Adipocyte (in vitro differentiated cells): ENCODE measurements around the gene OR6B1.

Experiments used
- DNase-seq: peaks from one replicate; pipeline ENCODE4 v3.0.0-alpha.2; 2015; ENCODE audit warnings: low read depth
- H3K27me3 ChIP-seq: replicated peaks from 2 replicates; pipeline ENCODE4 v1.7.0; 2013; ENCODE audit warnings: mild to moderate bottlenecking, low read length, moderate library complexity; ENCODE audit not compliant: control insufficient read depth, insufficient read depth
- H3K36me3 ChIP-seq: 2 replicates; pipeline ENCODE4 v1.7.0; 2013; ENCODE audit warnings: low read length, mild to moderate bottlenecking, moderate library complexity; ENCODE audit not compliant: control insufficient read depth, insufficient read depth, severe bottlenecking
- H3K4me1 ChIP-seq: 2 replicates; pipeline ENCODE4 v1.7.0; 2013; ENCODE audit warnings: mild to moderate bottlenecking, low read length, moderate library complexity; ENCODE audit not compliant: control insufficient read depth, insufficient read depth
- H3K4me3 ChIP-seq: 2 replicates; pipeline ENCODE4 v1.7.0; 2013; ENCODE audit warnings: mild to moderate bottlenecking, low read length, moderate library complexity
- H3K9ac ChIP-seq: 2 replicates; pipeline ENCODE4 v1.7.0; 2013; ENCODE audit warnings: mild to moderate bottlenecking, low read length, moderate library complexity
- H3K9me3 ChIP-seq: 2 replicates; pipeline ENCODE4 v1.7.0; 2013; ENCODE audit warnings: mild to moderate bottlenecking, low read length, moderate library complexity; ENCODE audit not compliant: control insufficient read depth

Gene OR6B1

DNA sequence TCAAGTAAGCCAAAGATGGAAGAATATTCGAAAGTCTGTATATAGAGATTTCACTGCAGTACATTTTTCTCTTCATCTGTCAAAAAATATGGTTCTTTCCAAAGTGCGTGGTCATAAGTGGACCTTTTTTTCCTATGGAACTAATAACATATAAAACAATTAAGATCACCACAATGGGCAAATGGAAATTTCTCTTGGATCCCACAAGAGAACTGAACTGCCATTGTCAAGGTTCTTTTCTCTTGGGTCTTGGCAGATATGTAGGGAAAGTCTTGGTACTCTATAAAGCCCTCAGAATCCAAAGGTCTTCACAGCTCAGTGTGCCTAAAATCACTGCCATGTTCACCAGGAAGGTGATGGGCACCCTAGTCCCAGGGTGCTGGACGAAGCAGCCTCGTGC lies at the start of gene OR6B1:
OR6B1 (plus strand) TSS at position 301 of the 400 bp plus-strand sequence. CDS start 3,677 bp downstream, outside the sequence.
- H3K9me3 ChIP-seq: no peaks in the 10 kb centered on the region
- DNase-seq: no peak
- no peaks in the 10 kb centered on the region for H3K27me3 ChIP-seq
- no peaks in the 10 kb centered on the region for H3K36me3 ChIP-seq
- H3K9ac ChIP-seq: no peak within 1 kb of the TSS
- H3K4me1 ChIP-seq: no peaks in the 10 kb centered on the region
- no peak within 1 kb of the TSS for H3K4me3 ChIP-seq

DNA sequence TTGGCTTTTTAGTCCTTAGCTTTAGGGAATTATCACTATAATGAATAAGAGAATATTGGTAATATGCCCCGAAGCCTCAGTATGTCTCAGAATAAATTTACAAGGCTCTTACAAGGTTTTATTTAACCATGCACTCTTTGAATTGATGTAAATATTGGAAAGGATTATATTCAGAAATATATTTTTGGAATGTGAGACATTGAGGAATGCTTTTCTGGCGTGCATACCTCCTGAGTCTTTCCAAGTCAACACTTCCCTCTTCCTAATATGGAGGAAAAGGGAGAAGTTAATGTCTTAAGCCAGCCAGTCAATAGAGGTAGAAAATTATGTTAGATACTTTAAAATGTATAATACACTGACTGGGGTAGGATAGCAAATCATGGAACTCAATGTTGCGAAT lies 46.7 kb upstream of the OR6B1 start:
- no peak for DNase-seq
- Histone ChIP-seq H3K4me3 (no peak overlapping the region), H3K9me3 (no peaks in the 10 kb centered on the region), H3K9ac (no peak overlapping the region), H3K27me3 (peaks cover 9% of the 10 kb centered on the region), H3K4me1 (no peaks in the 10 kb centered on the region), H3K36me3 (no peaks in the 10 kb centered on the region)

DNA sequence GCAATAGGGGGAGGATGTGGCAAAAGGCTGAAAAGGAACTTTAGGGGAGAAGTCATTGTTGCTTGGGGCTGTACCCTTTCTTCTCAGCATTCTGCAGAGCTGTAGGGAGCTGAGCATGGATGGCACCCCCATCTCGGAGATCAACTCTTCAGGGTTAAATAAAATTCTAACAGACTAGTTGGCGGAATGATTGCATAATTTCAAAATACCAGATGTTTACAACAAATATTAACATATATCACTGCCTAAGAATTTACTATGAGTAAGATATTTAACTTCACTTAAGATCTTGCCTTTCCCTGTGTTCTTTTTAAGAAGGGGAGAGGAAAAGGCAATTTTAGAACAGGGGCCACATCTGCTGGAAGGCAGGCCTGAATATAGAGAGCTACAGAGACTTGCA lies 46.0 kb upstream of the OR6B1 start:
- H3K4me1 ChIP-seq: no peaks in the 10 kb centered on the region
- DNase-seq: peak; percentile 52
- peaks cover 9% of the 10 kb centered on the region for H3K27me3 ChIP-seq
- no peaks in the 10 kb centered on the region for H3K36me3 ChIP-seq
- no peak overlapping the region for H3K9ac ChIP-seq
- no peaks in the 10 kb centered on the region for H3K9me3 ChIP-seq
- H3K4me3 ChIP-seq: no peak overlapping the region

DNA sequence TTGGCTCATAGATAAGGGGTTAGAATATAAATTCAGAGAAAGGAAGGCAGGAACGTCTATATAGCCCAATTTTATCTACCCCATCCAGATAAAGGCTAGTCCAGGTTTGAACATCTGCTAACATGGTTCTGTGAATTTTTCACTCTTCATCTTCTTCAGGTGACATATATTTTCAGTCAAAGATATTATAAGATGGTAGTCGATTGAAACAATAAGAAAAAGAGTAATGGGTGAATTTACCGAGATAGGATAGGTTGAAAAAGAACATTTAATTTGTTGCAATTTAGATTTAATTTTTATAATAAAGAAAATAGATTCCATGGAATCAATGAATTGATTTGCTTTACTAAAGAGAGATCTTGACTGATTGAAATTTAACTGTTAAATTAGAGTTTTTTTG lies 45.6 kb upstream of the OR6B1 start, which contains the start of gene OR2F1:
OR2F1 (plus strand) TSS at position 301 of the 400 bp plus-strand sequence. CDS start 5,127 bp downstream, outside the sequence.
- H3K4me1 ChIP-seq: no peaks in the 10 kb centered on the region
- no peaks in the 10 kb centered on the region for H3K36me3 ChIP-seq
- no peak for DNase-seq

DNA sequence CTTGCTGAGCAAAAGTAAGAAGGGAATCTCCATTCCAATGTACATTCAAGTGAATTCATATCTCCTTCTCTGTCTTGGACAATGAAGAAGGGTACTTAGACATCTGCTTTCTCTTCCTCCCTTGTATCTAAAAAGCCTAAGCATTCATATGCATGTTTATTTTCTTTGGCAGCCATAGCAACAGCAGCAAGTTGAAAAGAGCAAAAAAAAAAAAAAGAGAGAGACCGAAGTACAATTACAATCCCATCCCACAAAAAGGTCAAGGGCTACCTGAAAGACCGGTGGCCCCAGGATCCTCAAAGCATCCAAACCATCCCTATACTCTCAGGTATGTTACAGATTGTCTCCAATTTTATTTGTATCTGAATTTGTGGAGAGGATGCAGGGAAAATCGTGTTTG lies 41.3 kb upstream of the OR6B1 start:
- H3K9me3 ChIP-seq: no peaks in the 10 kb centered on the region
- no peaks in the 10 kb centered on the region for H3K36me3 ChIP-seq
- peaks cover 9% of the 10 kb centered on the region for H3K27me3 ChIP-seq
- no peak overlapping the region for H3K9ac ChIP-seq
- no peak overlapping the region for H3K4me3 ChIP-seq
- H3K4me1 ChIP-seq: no peaks in the 10 kb centered on the region
- DNase-seq: peak; percentile 31

More for the DNA sequence above, 45.6 kb upstream of the OR6B1 start, which contains the start of gene OR2F1:
- Histone ChIP-seq H3K4me3 (no peak within 1 kb of the TSS), H3K9me3 (no peaks in the 10 kb centered on the region), H3K27me3 (peaks cover 9% of the 10 kb centered on the region), H3K9ac (no peak within 1 kb of the TSS)

DNA sequence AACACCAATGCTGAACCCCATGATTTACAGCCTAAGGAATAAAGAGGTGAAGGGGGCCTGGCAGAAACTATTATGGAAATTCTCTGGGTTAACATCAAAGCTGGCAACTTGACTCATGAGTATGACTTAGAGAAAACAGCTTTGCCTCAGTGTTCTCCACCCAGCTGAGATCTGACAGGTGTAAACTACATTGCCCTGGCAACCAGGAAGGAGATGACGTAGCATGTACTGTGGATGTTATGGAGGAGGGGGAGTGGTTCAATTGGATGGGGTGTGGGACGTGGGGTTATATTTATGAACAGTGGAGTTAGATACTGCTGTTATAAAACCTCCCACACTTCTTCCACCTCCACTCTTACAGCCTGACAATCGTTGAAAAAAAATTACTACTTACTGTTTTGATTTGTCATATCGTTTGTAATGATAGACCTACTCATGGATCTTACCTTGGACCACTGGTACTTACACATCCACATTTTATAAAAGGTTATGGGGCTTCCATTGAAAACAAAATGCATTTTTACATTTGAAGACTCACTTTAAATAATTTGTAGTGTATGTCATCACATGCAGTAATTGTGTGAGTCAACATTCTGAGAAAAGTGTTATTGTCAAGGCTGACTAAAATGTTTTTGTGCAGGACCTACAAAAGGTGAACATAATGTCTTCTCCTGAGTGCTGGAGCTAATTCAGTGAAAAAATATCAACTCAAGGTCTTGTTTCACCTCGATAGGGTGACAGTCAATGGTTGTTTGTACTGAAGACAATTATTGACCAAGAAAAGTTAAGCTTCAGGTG lies 39.1 kb upstream of the OR6B1 start:
- Histone ChIP-seq H3K4me1 (no peaks in the 10 kb centered on the region), H3K9me3 (no peaks in the 10 kb centered on the region), H3K36me3 (no peaks in the 10 kb centered on the region), H3K27me3 (peaks cover 9% of the 10 kb centered on the region), H3K9ac (no peak overlapping the region), H3K4me3 (no peak overlapping the region)
- no peak for DNase-seq

DNA sequence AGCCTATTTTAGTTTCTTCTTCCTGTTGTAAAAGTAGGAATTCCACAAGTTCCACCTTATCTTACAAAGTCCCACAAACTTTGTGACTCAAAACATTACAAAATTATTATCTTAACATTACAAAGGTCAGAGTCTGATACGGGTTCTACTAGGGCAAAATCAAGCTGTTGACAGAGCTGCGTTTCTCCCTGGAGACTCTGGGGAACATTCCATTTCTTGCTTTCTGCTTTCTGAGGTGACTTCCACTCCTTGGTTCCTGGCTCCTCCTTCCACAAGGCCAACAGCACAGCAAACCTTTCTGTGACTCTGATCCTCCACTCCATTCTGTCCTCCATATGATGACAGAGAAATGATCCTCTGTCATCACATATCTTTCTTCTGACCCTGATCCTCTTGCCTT lies 34.8 kb upstream of the OR6B1 start:
- Histone ChIP-seq H3K9ac (no peak overlapping the region), H3K4me1 (no peaks in the 10 kb centered on the region), H3K4me3 (no peak overlapping the region), H3K36me3 (no peaks in the 10 kb centered on the region), H3K9me3 (no peaks in the 10 kb centered on the region), H3K27me3 (no peaks in the 10 kb centered on the region)
- DNase-seq: no peak

DNA sequence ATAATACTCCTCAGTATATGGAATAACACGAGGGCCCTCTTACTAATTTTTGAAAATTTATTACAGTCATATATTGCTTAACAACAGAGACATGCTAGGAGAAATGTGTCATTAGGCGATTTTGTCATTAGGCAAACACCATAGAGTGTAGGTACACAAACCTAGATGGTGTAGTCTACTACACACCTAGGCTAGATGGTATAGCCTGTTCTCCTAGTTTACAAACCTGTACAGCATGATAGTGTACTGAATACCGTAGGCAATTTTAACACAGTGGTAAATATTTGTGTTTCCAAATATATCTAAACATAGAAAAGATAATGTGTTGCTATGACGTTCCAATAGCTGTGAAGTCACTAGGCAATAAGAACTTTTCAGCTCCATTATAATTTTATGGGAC lies 32.7 kb upstream of the OR6B1 start:
- Histone ChIP-seq H3K4me3 (no peak overlapping the region), H3K27me3 (no peaks in the 10 kb centered on the region), H3K4me1 (no peaks in the 10 kb centered on the region), H3K9ac (no peak overlapping the region), H3K36me3 (no peaks in the 10 kb centered on the region), H3K9me3 (no peaks in the 10 kb centered on the region)
- no peak for DNase-seq

DNA sequence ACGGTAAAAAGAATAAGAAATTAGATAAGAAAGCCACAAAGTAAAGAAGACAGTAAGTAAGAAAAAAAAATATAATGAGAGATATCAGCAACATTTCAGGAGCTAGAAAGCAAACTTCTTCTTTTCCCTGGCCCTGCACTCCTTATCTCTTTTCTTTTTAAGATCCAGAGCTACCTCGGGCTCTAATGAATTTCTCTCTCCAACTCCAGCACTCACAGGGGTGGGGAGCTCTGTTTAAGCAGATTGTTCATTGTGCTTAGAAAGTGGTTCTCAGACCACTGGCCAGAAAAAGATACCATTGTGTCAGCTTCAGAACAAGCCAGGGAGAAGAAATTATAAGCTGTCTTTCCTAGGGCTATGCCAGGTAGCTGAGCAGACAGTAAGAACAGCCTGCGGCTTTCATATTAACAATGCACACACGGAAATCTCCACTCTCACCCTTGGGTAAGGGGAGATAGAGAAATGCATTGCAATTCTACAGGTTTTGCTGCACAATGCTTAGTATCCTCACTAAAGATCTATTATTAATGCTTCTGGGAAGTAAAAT lies 26.2 kb upstream of the OR6B1 start:
- H3K9ac ChIP-seq: no peak overlapping the region
- no peak for DNase-seq
- H3K27me3 ChIP-seq: no peaks in the 10 kb centered on the region
- H3K36me3 ChIP-seq: no peaks in the 10 kb centered on the region
- H3K9me3 ChIP-seq: no peaks in the 10 kb centered on the region
- H3K4me3 ChIP-seq: no peak overlapping the region
- H3K4me1 ChIP-seq: peaks cover 2% of the 10 kb centered on the region

DNA sequence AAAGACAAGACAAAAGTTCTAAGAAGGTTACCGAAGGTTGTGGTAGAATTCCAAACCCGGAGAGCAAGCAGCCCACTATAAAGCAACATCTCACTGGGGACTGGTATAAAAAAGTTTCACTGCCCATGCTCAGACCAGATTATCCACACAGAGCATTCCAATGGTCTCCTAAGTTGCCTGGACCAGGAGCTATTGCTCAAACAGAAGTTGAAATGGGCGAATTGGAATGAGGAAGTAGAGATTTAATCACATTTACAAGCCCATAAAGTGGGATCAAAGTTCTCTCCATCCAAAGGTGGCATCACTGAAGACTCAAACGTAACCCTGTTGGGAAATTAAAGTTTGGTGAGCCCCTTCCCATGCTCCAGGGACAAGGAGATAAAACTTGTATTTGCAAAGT lies 25.7 kb upstream of the OR6B1 start:
- H3K9me3 ChIP-seq: no peaks in the 10 kb centered on the region
- no peak overlapping the region for H3K4me3 ChIP-seq
- no peaks in the 10 kb centered on the region for H3K27me3 ChIP-seq
- no peak overlapping the region for H3K9ac ChIP-seq
- no peaks in the 10 kb centered on the region for H3K36me3 ChIP-seq
- DNase-seq: no peak
- H3K4me1 ChIP-seq: peaks cover 6% of the 10 kb centered on the region

DNA sequence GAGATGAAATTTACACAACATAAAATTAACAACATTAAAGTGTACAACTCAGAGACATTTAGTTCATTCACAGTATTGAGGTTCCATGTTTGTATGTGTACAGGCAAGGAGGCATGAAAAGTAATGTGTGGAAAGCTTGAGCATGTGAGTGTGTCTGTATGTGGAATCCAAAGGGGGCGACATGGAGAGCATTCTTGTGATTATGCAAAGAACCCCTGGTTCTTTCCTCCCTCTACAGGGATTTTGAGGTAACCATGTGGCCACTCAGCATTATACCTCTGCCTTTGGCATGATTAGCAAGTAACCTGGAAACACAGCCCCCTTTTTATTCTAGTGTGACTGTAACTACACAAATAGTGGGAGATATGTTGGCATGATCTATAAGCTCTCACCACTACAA lies 24.5 kb upstream of the OR6B1 start:
- Histone ChIP-seq H3K9ac (no peak overlapping the region), H3K27me3 (no peaks in the 10 kb centered on the region), H3K36me3 (no peaks in the 10 kb centered on the region), H3K4me3 (no peak overlapping the region), H3K9me3 (no peaks in the 10 kb centered on the region), H3K4me1 (peaks cover 10% of the 10 kb centered on the region)
- DNase-seq: no peak
